ENCODE measurements around the gene RAB43.
"Not testable (repeated sequence)": the region's sequence is repeated elsewhere in the genome, so short reads cannot be mapped to it uniquely, and the experiment has no call there.

RAB43 gene

DNA sequence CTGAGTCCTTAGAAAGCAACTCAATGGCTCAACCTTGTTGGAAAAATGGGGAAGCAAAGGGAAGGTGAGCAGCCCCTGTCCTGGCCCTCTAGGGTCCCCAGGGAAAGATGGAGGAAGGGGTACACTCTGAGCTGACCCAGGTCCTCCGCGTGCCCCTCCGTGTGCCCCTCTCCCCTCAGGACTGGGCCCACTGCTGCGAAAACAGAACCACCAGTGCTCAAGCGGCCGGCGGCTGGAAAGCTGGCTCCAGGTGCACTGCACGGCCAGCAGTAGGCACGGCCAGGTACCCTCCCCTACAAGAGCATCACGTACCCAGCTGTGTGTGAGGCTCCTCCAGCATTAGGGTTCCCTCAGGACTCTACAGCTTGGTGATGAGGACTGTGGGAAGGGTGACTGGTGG is 26.3 kb downstream of the RAB43 start:
- no peak for DNase-seq (ENCODE audit: low read depth in 2 of 2)

DNA sequence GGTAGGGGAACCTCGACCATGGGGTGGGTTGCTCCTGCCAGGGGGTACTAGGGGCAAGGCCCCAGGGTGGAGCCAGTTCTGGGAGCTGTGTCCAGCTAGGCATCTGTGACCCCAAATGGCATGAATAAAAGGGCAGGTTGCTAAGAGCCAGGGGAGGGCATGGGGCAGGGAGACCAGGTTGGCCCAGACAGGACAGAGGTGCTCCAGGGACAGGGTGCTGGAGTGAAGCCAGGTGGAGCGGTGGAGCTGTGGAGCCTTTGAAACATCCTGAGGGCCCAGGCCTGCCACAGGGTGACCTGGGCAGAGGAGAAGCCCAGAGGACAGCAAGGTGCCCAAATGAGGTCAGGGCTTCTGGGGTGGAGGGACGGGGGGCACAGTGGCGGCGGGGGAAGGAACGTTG is 33.3 kb downstream of the RAB43 start:
- DNase-seq (ENCODE audit: low read depth in 2 of 2): not testable (repeated sequence)

DNA sequence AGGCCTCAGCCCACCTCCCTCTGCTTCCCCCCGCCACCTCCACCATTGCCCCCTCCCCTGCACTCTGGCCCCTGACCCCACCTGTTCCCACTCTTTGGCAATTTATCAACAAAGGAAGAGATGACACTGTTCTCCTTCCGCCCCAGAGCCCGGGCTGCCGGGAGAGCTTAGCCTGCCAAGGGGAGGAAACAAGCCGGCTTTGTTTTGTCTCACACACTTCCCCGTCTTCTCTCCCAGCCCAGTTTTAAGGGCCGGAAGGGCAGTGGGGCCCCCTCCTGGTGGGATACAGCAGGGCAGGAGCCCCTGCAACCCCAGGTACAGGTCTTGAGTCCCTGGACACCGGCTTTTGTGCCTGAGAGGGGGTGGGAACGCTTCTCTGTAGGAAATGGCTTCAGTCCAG is 33.7 kb downstream of the RAB43 start:
- DNase-seq (ENCODE audit: low read depth in 2 of 2): not testable (repeated sequence)

DNA sequence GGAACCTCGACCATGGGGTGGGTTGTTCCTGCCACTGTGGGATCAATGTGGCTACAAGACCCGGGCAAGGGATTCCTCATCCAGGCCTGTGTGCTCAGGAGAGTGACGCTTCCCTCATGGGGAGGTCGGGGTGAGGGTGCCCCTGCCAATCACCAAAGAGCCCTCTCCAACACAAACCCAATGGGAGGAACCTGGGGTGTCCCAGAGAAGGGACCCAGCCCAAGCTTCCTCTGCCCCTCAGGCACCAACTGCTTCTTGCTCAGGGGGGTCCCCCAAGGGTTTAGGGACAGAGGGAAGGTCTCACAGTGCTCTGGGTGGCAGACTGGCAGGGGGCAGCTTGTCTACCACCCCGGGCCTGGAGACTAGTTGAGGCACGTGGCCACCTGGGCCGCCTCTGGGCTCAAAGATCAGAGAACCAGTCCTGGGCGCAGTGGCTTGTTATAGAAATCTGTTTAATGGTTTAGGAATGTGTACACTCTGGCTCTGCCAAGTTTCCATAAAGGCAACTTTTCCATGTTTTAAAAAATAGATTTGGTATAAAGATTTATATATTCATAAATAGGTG is 34.4 kb downstream of the RAB43 start:
- DNase-seq (ENCODE audit: low read depth in 2 of 2): no peak

DNA sequence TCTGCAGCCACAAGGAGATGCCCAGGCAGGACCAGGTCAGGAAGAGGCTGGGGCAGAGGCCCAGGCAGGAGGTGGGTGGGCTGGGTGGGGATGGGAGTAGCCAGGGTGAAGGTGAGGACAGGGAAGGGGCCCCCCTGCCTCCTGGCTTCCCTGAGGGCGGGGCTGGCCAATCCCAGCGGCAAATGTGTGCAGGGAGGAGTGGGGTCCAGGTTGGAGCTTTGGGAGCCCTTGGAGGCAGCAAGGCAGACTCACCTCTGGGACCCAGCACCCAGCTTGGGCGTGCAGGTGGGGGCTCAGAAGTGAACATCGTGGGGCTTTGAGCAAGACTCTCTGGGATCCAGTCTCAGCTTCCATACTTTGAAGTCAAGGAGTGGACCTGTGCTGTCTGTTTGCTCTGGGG is 35.8 kb downstream of the RAB43 start:
- no peak for DNase-seq (ENCODE audit: low read depth in 2 of 2)

DNA sequence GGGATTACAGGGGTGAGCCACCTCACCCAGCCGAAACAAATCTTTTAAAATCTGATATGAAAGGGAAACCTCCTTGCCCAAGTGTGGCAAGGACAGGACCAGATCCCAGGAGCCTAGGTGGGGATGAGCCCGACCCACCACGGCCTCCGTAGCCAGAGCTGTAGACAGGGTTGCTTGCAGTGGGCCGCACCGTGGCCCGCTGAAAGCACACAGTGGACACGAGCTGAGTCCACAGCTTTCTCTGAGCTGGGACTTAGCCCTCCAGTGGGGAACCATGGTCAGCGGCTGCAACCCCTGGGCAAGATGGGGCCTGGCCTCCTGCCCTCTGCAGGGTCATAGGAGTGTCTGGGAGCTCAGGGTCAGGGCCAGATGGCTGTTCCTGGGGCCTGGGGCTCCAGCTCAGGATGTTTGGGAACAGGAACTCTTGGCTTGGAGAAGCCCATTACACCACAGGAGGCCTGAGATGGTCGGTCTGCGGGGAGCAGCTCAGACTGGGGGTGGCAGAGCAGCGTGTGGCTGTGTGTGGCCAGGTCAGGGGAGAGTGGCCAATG is 36.4 kb downstream of the RAB43 start:
- DNase-seq (ENCODE audit: low read depth in 2 of 2): no peak

DNA sequence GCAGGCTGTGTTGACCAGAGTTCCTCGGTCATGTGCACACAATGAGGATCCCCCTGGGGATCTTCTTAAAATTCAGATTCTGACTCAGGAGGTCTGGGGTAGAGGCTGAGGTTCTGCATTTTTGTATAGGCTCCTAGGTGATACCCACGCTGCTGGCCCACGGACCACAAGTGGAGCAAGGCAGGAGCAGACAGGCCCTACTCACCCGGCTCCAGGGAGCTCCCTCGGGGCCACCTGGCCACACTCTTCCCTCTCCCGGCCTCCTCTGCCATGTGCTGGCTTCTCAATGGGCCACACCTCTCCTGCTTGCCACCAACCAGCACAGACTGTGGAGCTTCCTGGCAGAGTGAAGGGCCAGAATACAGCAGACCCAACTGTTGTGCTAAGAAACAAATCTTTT is 37.1 kb downstream of the RAB43 start:
- no peak for DNase-seq (ENCODE audit: low read depth in 2 of 2)

DNA sequence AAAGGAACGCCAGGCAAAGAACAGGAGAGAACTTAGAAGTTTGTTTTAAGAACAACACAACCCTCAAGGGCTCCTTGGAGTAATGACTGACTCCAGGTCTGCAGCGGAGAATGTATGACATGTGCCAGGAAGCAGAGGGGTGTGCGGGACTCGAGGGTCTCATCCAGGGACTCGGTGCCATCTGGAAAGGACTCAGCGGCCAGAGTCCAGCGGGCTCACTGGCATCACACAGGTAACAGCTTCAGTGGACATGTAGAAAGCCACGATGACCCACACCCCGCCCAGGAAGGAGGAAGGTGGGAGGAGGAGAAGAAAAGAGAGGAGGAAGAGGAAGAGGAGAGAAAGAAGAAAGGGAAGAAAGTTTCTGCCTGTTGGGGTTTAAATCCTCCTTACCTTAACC is 39.6 kb downstream of the RAB43 start:
- DNase-seq (ENCODE audit: low read depth in 2 of 2): no peak

DNA sequence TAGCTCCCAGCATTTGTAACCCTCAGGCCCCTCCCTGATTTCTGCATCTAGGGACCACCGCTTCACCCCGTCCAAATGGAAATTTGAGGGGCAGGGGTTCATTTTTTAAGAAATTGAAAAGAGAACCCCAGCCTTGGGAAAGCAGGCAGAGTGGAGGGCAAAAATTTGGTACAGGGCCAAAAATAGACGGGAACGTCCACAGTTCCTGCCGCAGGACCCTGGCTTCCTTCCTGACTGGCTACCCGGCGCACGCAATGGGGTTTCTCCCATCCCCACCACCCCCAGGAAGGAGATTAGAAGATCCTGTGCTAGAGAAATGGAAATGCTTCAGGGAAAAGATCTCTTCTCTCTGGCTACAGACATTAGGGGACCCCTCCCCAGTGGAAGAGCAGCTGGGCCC is 40.1 kb downstream of the RAB43 start:
- no peak for DNase-seq (ENCODE audit: low read depth in 2 of 2)

DNA sequence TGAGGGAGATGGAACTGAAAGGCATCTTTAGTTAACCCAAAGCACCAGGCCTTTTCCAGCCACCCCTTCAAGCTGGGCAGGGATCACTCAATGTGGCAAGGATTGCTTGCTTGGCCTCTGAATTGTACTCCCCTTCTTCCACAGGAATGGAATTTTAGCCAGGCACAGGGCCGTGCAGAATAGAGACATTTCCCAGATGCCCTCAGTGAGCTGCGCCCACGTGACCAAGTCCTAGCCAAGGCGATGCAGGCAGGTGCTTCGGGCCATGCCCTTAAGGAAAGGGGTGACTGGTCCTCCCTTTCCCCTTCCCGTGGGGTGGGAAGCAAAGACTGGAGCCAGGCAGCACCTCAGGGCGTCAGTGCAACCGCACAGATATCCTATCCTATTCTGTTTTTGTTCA is 43.1 kb downstream of the RAB43 start:
- DNase-seq (ENCODE audit: low read depth in 2 of 2): no peak

DNA sequence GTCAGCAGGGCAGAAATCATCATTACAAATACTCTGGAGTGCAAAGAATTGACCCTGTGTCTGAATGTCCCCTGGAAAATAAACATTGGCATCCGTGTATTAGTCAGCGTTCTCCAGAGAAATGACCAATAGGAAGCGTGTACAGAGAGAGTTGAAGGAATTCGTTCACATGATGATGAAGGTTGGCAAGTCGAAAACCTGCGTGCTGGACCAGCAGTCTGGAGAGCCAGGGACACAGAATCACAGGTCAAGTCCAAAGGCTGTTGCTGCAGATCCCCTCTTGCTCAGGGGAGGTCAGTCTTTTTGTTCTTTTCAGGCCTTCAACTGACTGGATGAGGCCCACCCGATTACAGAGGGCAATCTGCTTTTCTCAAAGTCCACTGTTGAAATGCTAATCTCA is 44.4 kb downstream of the RAB43 start:
- no peak for DNase-seq (ENCODE audit: low read depth in 2 of 2)

DNA sequence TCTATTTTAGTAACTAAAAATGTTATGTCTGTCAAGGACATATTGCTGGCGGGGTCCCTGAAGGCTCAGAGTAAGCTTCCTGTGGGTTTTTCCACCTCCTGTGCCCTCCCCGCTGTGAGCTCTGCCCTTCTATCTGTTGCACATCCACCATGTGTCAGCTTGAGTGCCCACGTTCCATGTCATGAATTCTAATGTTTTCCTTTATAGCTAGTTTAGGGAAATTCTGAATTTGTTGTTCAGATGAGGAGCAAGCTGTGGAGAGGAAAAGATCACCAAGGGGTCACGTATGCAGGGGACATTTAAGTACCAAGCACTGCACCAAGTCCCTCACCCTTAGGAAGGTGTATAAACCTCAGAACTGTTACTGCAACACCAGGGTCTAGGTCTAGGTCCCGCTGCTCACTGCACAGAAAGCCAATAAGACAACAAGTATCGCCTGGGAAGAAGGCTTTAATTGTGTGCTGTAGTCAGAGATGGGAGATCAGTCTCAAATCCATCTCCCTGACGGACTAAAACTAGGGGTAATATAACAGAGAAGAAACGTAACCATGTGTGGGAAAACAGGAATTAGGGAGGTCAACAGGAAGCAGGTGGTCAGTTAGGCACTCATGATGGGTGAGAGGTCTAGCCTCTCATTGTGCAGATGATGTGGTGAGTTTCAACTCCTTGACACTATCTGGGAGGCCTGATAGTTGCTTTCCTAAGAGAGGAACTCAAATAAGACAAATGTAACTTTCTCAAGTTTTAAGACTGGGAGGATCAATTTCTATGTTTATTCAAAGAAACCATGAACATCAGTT is 51.3 kb downstream of the RAB43 start:
- no peak for DNase-seq (ENCODE audit: low read depth in 2 of 2)

DNA sequence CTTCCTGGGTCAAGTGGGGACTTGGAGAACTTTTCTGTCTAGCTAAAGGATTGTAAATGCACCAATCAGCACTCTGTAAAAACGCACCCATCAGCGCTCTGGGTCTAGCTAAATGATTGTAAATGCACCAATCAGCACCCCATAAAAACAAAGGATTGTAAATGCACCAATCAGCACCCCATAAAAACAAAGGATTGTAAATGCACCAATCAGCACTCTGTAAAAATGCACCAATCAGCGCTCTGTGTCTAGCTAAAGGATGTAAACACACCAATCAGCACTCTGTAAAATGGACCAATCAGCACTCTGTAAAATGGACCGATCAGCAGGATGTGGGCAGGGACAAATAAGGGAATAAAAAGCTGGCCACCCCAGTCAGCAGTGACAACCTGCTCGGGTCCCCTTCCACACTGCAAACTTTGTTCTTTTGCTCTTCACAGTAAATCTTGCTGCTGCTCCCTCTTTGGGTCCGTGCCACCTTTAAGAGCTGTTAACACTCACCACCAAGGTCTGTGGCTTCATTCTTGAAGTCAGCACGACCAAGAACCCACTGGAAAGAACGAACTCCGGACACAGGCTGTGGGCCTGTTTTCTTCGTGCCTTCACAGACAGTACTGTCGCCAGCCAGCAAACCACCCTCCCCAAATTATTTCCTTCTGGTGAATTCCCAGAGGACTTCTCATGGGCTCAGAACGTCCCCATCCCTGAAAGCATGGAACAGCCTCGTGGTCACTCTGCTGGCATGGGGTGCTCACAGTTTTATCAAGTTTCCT is 52.1 kb downstream of the RAB43 start:
- not testable (repeated sequence) for DNase-seq (ENCODE audit: low read depth in 2 of 2)

DNA sequence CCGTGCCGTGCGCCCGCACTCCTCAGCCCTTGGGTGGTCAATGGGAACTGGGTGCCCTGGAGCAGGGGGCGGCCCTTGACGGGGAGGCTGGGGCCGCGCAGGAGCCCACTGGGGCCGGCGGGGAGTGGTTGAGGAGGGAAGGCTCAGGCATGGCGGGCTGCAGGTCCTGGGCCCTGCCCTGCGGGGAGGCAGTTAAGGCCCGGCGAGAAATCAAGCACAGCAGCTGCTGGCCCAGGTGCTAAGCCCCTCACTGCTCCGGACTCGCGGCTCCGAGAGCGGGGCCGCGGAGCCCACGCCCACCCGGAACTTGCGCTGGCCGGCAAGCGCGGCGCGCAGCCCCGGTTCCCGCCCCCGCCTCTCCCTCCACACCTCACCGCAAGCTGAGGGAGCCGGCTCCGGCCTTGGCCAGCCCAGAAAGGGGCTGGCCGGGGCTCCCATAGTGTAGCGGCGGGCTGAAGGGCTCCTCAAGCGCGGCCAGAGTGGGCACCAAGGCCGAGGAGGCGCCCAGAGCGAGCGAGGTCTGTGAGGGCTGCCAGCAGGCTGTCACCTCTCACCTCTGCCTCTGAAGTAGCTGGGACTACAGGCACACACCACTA is 53.2 kb downstream of the RAB43 start:
- DNase-seq (ENCODE audit: low read depth in 2 of 2): no peak

DNA sequence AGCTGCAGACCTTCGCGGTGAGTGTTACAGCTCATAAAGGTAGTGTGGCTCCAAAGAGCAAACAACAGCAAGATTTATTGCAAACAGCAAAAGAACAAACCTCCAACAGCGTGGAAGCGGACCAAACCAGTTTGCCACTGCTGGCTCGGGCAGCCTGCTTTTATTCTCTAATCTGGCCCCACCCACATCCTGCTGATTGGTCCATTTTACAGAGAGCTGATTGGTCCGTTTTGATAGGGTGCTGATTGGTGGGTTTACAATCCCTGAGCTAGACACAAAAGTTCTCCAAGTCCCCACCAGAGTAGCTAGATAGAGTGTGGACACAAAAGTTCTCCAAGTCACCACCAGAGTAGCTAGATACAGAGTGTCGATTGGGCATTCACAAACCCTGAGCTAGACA is 53.9 kb downstream of the RAB43 start:
- not testable (repeated sequence) for DNase-seq (ENCODE audit: low read depth in 2 of 2)

DNA sequence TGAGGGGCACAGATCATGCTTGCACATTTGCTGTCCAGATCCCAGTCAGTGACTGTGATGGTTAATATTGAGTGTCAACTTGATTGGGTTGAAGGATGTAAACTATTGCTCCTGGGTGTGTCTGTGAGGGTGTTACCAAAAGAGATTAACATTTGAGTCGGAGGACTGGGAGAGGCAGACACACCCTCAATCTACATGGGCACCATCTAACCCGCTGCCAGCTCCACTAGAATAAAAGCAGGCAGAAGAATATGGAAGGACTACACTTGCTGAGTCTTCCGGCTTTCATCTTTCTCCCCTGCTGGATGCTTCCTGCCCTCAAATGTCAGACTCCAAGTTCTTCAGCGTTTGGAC is 55.9 kb downstream of the RAB43 start:
- no peak for DNase-seq (ENCODE audit: low read depth in 2 of 2)

DNA sequence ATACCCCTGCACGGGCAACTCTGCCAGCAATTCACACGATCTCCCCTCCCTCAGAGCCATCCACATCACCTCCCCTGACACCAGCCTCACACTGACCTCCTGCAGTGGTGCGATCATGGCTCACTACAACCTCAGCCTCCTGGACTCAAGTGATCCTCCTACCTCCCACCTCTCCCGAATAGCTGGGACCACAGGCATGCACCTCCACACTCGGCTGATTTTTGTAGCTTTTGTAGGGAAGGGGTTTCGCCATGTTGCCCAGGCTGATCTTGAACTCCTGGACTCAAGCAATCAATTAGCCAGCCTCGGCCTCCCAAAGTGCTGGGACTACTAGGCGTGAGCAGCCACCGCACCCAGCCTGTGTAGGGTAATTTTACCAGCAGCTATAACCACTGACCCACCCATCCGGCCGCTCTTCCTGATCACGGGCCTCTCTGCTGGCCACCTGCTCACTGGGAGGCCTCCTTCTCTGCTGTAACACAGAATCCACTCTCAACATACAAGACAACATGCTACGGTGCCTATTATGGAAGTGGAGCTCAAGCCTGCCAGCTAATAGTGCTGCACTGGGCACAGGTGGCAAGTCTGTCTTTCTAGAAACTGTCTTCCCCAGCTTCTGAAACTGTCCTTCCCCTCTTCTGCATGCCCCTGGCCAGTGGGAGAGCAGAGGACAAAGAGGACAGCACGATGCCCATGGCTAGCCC is 56.4 kb downstream of the RAB43 start:
- DNase-seq (ENCODE audit: low read depth in 2 of 2): no peak

DNA sequence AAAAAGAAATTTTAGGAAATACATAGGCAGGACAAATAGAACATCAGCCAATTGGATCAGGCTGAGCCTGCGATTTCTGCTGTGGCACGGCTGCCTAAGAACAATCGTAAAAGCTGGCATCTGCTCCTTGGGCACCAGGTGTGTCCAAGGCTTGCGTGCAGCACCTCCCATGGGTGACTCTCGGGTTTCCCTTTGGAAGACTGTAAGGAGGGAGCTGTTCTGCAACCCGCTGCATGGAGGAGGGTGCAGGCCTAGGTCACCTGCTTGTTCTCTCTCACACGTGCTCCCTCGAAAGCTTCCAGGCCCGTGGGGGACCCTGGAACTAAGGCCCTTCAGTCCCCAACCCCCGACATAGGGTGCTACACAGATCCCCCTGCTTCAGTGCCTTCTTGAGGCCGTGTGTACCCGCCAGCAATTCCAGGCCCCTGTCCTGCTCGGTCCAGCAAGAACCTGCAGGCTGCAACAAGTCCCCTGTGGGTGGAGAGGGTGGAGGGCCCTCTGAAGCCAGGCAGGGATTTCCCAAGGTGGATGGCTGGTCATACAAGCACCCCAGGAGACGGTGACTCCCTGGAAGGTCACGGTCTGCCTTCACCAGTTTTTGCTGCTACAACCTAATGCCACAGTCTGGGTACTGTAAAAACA is 57.6 kb downstream of the RAB43 start:
- DNase-seq (ENCODE audit: low read depth in 2 of 2): no peak

DNA sequence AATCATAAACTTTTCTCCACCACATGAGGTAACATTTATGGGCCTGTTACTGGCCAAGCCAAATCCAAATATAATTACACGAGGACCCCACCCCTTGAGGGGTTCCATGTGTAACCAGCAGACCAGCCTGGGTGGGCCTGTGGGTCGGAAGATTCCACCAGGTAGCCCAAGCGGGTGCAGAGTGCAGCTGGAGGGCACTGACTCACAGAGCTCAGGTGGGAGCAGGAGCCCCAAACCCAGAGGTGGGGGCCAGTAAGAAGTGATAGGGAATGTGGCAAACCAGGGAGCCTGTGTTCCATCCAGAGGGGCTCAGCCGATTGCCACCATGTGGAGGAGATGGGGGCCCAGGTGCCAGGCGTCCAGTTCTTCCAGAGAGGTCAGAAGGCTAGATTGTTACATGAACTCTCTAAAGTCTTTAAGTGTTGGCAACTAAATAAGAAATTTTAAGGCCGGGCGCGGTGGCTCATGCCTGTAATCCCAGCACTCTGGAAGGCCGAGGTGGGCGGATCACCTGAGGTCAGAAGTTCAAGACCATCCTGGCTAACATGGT is 58.4 kb downstream of the RAB43 start:
- no peak for DNase-seq (ENCODE audit: low read depth in 2 of 2)

DNA sequence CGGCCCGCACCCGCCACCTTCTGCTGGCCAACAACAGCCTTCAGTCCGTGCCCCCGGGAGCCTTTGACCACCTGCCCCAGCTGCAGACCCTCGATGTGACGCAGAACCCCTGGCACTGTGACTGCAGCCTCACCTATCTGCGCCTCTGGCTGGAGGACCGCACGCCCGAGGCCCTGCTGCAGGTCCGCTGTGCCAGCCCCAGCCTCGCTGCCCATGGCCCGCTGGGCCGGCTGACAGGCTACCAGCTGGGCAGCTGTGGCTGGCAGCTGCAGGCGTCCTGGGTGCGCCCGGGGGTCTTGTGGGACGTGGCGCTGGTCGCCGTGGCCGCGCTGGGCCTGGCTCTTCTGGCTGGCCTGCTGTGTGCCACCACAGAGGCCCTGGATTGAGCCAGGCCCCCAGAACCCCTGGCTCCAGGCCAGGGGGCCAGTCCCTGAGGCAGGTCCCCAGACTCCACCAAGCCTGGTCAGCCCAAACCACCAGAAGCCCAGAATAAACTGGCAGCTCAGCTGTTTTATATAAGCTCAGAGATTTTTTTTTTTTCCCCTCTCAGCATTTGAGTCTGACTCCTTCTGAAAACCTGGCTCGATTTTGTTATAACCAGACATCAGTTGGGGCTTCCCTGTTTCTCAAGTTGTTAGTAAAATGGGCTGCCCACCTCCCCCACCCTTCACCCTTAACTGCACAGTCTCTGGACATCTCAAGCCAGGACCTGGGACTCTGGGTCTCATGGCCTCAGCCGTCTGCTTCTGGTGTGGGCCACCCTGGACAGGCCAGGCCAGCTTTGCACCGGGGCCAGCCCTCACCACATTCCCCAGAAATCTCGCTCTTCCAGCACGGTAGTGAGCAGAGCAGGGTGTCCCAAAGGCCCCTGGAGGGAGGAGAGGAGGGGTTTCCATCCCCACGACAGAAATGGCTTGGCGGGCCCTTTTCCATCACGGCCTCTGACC is 59.4 kb downstream of the RAB43 start:
- DNase-seq (ENCODE audit: low read depth in 2 of 2): no peak

Measured in stimulated activated CD4-positive, alpha-beta T cell treated with anti-CD3 and anti-CD28 coated beads, Interleukin-1b, Interleukin-23, amount 100 ng/mL, for 4 hours (primary cell).